ENCODE results near the gene COL4A1.

COL4A1 gene

DNA sequence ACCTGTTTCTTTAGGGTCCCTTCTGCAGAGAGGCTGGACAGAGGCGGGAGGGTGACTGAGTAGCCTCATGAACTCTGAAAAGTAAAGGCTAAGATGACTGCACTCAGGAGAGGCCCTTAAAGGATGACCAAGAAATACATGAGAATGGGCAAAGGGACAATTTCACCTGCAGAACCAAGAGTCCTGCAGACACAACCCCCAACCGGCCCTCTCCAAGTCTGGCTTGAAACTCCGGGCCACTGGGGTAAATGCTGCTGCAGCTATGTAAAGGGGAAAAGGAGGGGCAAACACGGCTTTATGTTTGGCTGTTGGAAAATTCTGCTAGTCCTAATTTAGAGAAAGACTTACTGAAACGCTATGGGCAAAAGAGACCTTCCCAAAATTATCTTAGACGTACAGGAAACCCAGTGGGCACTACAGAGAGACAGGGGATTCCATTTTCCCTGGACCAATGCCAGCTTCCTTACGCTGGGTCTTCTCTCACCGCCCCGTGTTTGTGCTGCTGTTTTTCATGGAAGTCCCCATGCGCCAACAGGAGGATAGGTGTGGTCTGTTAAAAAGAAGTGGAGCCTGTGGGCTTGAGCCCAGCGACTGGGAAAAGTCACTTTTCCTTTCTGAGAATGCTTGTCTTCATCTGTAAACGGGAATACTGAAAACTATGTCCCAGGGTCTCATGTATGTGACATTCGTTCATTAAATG, 10.7 kb upstream of the COL4A1 start:
- TF ChIP-seq CREB1 (IDR thresholded peaks at IDR 0.05; ENCODE audit: low read depth) (no peak), NFIC (IDR thresholded peaks at IDR 0.05) (no peak)

GRCh38 chr13:110317093-110317492, 10.1 kb upstream of the COL4A1 start:
- TF ChIP-seq CEBPB (IDR thresholded peaks at IDR 0.05) (no peak), YY1 (IDR thresholded peaks at IDR 0.05; ENCODE audit: low read depth) (no peak), CREB1 (IDR thresholded peaks at IDR 0.05; ENCODE audit: low read depth) (no peak), TCF12 (IDR thresholded peaks at IDR 0.05; ENCODE audit: low read depth) (no peak), RAD21 (IDR thresholded peaks at IDR 0.05; ENCODE audit: low read depth) (no peak), FOXM1 (IDR thresholded peaks at IDR 0.05; ENCODE audit: borderline replicate concordance, low read depth) (no peak), ZBTB7A (IDR thresholded peaks at IDR 0.05; ENCODE audit: low read depth) (no peak), TEAD4 (IDR thresholded peaks at IDR 0.05) (no peak), EP300 (IDR thresholded peaks at IDR 0.05; ENCODE audit: borderline replicate concordance) (no peak), TAF1 (IDR thresholded peaks at IDR 0.05; ENCODE audit: low read depth) (no peak), EGR1 (IDR thresholded peaks at IDR 0.05) (no peak), MAX (IDR thresholded peaks at IDR 0.05) (no peak)
- TF ChIP-seq, protein P1, sequence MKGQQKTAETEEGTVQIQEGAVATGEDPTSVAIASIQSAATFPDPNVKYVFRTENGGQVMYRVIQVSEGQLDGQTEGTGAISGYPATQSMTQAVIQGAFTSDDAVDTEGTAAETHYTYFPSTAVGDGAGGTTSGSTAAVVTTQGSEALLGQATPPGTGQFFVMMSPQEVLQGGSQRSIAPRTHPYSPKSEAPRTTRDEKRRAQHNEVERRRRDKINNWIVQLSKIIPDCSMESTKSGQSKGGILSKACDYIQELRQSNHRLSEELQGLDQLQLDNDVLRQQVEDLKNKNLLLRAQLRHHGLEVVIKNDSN (IDR thresholded peaks at IDR 0.05) = no peak
- TF ChIP-seq, protein P2, sequence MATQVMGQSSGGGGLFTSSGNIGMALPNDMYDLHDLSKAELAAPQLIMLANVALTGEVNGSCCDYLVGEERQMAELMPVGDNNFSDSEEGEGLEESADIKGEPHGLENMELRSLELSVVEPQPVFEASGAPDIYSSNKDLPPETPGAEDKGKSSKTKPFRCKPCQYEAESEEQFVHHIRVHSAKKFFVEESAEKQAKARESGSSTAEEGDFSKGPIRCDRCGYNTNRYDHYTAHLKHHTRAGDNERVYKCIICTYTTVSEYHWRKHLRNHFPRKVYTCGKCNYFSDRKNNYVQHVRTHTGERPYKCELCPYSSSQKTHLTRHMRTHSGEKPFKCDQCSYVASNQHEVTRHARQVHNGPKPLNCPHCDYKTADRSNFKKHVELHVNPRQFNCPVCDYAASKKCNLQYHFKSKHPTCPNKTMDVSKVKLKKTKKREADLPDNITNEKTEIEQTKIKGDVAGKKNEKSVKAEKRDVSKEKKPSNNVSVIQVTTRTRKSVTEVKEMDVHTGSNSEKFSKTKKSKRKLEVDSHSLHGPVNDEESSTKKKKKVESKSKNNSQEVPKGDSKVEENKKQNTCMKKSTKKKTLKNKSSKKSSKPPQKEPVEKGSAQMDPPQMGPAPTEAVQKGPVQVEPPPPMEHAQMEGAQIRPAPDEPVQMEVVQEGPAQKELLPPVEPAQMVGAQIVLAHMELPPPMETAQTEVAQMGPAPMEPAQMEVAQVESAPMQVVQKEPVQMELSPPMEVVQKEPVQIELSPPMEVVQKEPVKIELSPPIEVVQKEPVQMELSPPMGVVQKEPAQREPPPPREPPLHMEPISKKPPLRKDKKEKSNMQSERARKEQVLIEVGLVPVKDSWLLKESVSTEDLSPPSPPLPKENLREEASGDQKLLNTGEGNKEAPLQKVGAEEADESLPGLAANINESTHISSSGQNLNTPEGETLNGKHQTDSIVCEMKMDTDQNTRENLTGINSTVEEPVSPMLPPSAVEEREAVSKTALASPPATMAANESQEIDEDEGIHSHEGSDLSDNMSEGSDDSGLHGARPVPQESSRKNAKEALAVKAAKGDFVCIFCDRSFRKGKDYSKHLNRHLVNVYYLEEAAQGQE (IDR thresholded peaks at IDR 0.05; ENCODE audit: low read depth) = no peak

- TF ChIP-seq, protein P1 (IDR thresholded peaks at IDR 0.05) = no peak
These were observed 9.2 kb upstream of the COL4A1 start for GRCh38 chr13:110316196-110316595.

DNA sequence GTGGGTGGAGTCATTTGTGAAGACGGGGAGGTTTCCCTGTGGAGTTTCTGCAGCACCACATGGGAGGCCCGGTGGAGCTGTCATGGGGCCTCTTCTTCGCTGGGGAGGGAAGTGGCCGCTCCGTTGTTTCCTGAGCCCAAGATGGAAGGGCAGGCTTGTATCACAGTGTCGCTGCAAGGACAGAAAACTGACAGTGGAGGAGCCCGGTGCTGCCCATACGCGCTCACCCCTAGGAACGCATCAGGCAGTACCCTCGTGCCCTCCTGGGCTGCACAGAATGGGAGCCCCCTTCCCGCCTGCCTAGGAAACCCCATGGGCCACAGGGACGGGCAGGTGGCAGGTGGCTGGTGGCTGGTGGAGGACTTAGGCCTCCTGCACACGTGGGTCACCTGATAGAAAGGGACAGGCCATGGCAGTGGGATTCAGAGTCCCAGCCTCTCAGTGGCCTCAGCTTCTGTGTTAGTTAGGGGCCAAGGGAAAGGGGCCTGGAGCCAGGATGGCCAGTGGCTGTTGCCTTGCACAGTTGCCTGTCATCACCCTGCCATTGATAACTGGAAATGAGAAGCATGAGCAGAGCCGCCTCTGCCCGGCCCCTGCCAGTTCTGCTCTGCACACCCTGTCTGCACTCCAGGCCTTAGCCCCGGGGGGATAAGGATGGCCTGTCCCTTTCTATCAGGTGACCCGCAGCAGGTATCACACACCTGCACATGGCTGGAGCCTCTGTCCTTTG, 7.7 kb upstream of the COL4A1 start:
- no peak for TF ChIP-seq YY1 (IDR thresholded peaks at IDR 0.05; ENCODE audit: low read depth)
- no peak for TF ChIP-seq ZBTB7A (IDR thresholded peaks at IDR 0.05; ENCODE audit: low read depth)
- TF ChIP-seq TCF12 (IDR thresholded peaks at IDR 0.05; ENCODE audit: low read depth) = no peak
- no peak for TF ChIP-seq NFIC (IDR thresholded peaks at IDR 0.05)
- no peak for TF ChIP-seq TAF1 (IDR thresholded peaks at IDR 0.05; ENCODE audit: low read depth)
- no peak for TF ChIP-seq EP300 (IDR thresholded peaks at IDR 0.05; ENCODE audit: borderline replicate concordance)
- no peak for TF ChIP-seq RAD21 (IDR thresholded peaks at IDR 0.05; ENCODE audit: low read depth)
- TF ChIP-seq TEAD4 (IDR thresholded peaks at IDR 0.05) = no peak
- no peak for TF ChIP-seq CREB1 (IDR thresholded peaks at IDR 0.05; ENCODE audit: low read depth)

DNA sequence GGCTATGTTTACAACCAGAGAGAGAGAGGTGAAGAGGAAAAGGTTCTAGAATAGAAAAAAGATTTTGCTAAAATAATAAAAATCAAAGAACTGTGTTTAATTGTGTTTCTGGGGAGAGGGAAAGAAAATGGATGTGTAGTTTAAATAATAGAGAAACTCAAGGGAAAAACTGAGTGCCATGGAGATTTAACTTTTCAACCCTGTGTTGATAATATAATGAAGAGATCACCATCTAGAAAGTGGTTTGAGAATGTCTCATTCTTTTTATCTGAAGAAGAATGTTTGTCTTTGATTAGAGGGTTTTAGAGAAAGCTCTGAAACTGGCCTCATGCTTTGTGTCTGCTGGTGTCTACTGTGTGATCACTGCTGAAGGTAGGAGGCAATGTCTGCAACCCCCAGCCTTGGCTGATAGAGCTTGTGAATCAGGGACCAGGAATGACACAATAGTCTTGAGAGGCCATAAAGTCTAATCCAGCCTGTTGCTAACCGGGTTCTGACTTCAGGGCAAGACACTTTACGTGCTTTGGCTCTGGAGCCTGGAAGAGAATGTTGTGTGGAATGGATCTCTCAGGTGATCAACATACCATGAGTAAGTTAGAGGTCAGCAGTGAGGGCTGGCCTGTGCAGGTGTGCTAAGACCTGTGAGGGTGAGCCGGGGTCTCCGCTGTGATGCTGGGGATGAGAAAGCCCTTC, 5.5 kb upstream of the COL4A1 start:
- TF ChIP-seq, protein P2 (IDR thresholded peaks at IDR 0.05; ENCODE audit: low read depth) = no peak
- TF ChIP-seq TCF12 (IDR thresholded peaks at IDR 0.05; ENCODE audit: low read depth) (no peak), TAF1 (IDR thresholded peaks at IDR 0.05; ENCODE audit: low read depth) (no peak), ZBTB7A (IDR thresholded peaks at IDR 0.05; ENCODE audit: low read depth) (no peak)

Data from Ishikawa (cell line).